Right lobe of liver (tissue), 6 donors: Measurements from ENCODE around the gene SCIN. TPM values are rescaled to one million over a fixed set of nuclear protein-coding genes. Genes with fewer than 3 reads are reported as not detected.
A peak's percentile ranks its signal among the peaks of the same experiment; 100 is the strongest.
"Not testable (repeated sequence)": the region's sequence is repeated elsewhere in the genome, so short reads cannot be mapped to it uniquely, and the experiment has no call there.

Experiments used
- ATAC-seq, 4 donors: fragments of 200-7000 bp; cut with Tn5 transposase; one replicate each; pipeline ENCODE4 v1.9.1; 2020; ENCODE audit warnings: mild to moderate bottlenecking in 4 of 4, moderate library complexity in 4 of 4
- DNase-seq, 3 donors: peaks; one replicate each; pipeline ENCODE4 v3.0.0-alpha.2; 2020
- H3K27ac ChIP-seq, 3 donors: fragments of 200-600 bp; one replicate each; pipeline ENCODE4 v1.8.0; 2022
- H3K27me3 ChIP-seq, 2 donors: fragments of 200-600 bp; one replicate each; pipeline ENCODE4 v1.8.0; 2022
- H3K36me3 ChIP-seq, 4 donors: fragments of 200-600 bp; sonication (generic) in 1 of 4; one replicate each; pipeline versions ENCODE4 v1.5.1 to v1.8.0; 2017 to 2022; ENCODE audit warnings: control low read depth in 1 of 4
- H3K4me1 ChIP-seq, 4 donors: fragments of 200-600 bp; sonication (generic) in 1 of 4; one replicate each; pipeline versions ENCODE4 v1.5.1 to v1.8.0; 2017 to 2022; ENCODE audit warnings: control low read depth in 1 of 4
- H3K4me3 ChIP-seq, 3 donors: fragments of 200-600 bp; one replicate each; pipeline ENCODE4 v1.8.0; 2022
- H3K9me3 ChIP-seq, 4 donors: fragments of 200-600 bp; sonication (generic) in 1 of 4; one replicate each; pipeline versions ENCODE4 v1.5.1 to v1.8.0; 2017 to 2022; ENCODE audit warnings: control low read depth in 1 of 4
- CTCF ChIP-seq, 4 donors: fragments of 200-600 bp in 3 of 4; fragments of 450-650 bp in 1 of 4; IDR thresholded peaks; one replicate each; pipeline versions ENCODE4 v1.5.1 to v1.8.0; 2016 to 2022; ENCODE audit warnings: antibody characterized with exemption in 4 of 4, mild to moderate bottlenecking in 2 of 4
- POLR2A ChIP-seq: fragments of 450-650 bp; IDR thresholded peaks from one replicate; pipeline ENCODE4 v1.6.1; 2017; ENCODE audit warnings: antibody characterized with exemption, mild to moderate bottlenecking
- WGBS: methylation state at CpG from one replicate; pipeline ENCODE4 v1.1.6; 2018; ENCODE audit warnings: low coverage, low lambda C conversion rate; ENCODE audit not compliant: insufficient coverage; ENCODE audit errors: missing lambda C conversion rate; 5-methylcytosine and 5-hydroxymethylcytosine counted together
- intact Hi-C, 2 donors: fragments of 100-400 bp; cut with DNase I; formaldehyde crosslinking; loops; one replicate each; pipeline versions ENCODE4 v1.11.2 to v1.14.1; 2022
- total RNA-seq, 6 experiments: library from RNA; depleted of rRNA in 2 of 6; stranded (reverse); fragments of >200 nt in 2 of 6; fragmentation: NEBNext Ultra II Directional in 3 of 6; extraction: Animal tissue kit (Norgen Biotek cat#: 25700) in 3 of 6; gene quantifications; one replicate each; pipeline versions ENCODE4 v1.1.0 to v1.2.4, GENCODE V29; 2016 to 2023
- donor health status: DM: no; HTN: yes; CAD: no.
- donor health status: DM: no; HTN: no; CAD: no.
- donor health status: DM: no; HTN: no; CAD: no.
- donor health status: DM: no; HTN: yes; CAD: no.
- donor health status: DM: no; HTN: yes; CAD: no.

SCIN gene
- total RNA-seq, 6 experiments from 2014 or later, result 0.06 to 0.20 (median 0.18) TPM; not detected in 3

GRCh38 chr7:12655161-12655560 lies 84.6 kb downstream of the SCIN start:
- Histone ChIP-seq H3K4me1 (no peaks in the 10 kb centered on the region), H3K4me3 (no peak overlapping the region), H3K36me3 (no peaks in the 10 kb centered on the region), H3K27me3 (no peaks in the 10 kb centered on the region), H3K9me3 (no peaks in the 10 kb centered on the region), H3K27ac (no peak overlapping the region)
- 78% methylated on average over 2 of the region's 2 CpGs for WGBS
- TF ChIP-seq CTCF (IDR thresholded peaks at IDR 0.05), result no peak
- TF ChIP-seq POLR2A, result no peak
- intact Hi-C loops, result no loop called here
- DNase-seq (no peak), ATAC-seq (no peak)

- H3K27me3 ChIP-seq, H3K27ac ChIP-seq, ATAC-seq, intact Hi-C loops, H3K9me3 ChIP-seq, H3K4me3 ChIP-seq, H3K36me3 ChIP-seq, H3K4me1 ChIP-seq, DNase-seq: not testable (repeated sequence)
- WGBS, result 80% methylated on average over 7 of the region's 8 CpGs
Observed at GRCh38 chr7:12660423-12660822, 89.9 kb downstream of the SCIN start.

- H3K9me3 ChIP-seq, H3K4me3 ChIP-seq, H3K36me3 ChIP-seq, H3K27me3 ChIP-seq, H3K27ac ChIP-seq, intact Hi-C loops, H3K4me1 ChIP-seq, DNase-seq, ATAC-seq: not testable (repeated sequence)
- WGBS, result 50% methylated on average over 3 of the region's 3 CpGs
Observed at GRCh38 chr7:12660986-12661385, 90.5 kb downstream of the SCIN start.

- H3K4me3 ChIP-seq, result no peak overlapping the region
- no peaks in the 10 kb centered on the region for H3K9me3 ChIP-seq
- H3K27me3 ChIP-seq, result no peaks in the 10 kb centered on the region
- H3K27ac ChIP-seq, result no peak overlapping the region
- H3K4me1 ChIP-seq, result no peaks in the 10 kb centered on the region
- no peak for DNase-seq
- no peaks in the 10 kb centered on the region for H3K36me3 ChIP-seq
- no peak for TF ChIP-seq POLR2A
- no peak for TF ChIP-seq CTCF (IDR thresholded peaks at IDR 0.05)
- ATAC-seq, result no peak
- intact Hi-C loops, result no loop called here
- 41% methylated on average over 5 of the region's 6 CpGs for WGBS
Observed at GRCh38 chr7:12661581-12661980, 91.1 kb downstream of the SCIN start.

- Histone ChIP-seq H3K36me3 (no peaks in the 10 kb centered on the region), H3K27me3 (no peaks in the 10 kb centered on the region), H3K27ac (no peak overlapping the region), H3K4me1 (no peaks in the 10 kb centered on the region), H3K9me3 (no peaks in the 10 kb centered on the region), H3K4me3 (no peak overlapping the region)
- intact Hi-C loops, result no loop called here
- ATAC-seq (peak; percentile 37 to 70 (median 54)), DNase-seq (no peak)
- TF ChIP-seq POLR2A, result no peak
- no peak for TF ChIP-seq CTCF (IDR thresholded peaks at IDR 0.05)
- WGBS, result 32% methylated on average over 1 of the region's 1 CpG
Observed at GRCh38 chr7:12670000-12670729, 99.6 kb downstream of the SCIN start.
